Uterus (tissue), 4 donors: Measurements from ENCODE around the gene CACNA1D. TPM values are rescaled to one million over a fixed set of nuclear protein-coding genes. Genes with fewer than 3 reads are reported as not detected.

ENCODE experiments used
- DNase-seq, 2 donors: peaks; one replicate each; pipeline ENCODE4 v3.0.0-alpha.2; 2019 to 2020
- H3K27ac ChIP-seq, 2 donors: fragments of 200-600 bp; sonication (generic); 1 replicate in 1 of 2; 2 replicates in 1 of 2; pipeline ENCODE4 v1.5.1; 2016 to 2018
- H3K27me3 ChIP-seq, 2 donors: fragments of 200-600 bp; sonication (generic); one replicate each; pipeline ENCODE4 v1.5.1; 2018 to 2019; ENCODE audit warnings: control low read depth in 1 of 2
- H3K36me3 ChIP-seq, 2 donors: fragments of 200-600 bp; sonication (generic); one replicate each; pipeline ENCODE4 v1.5.1; 2019; ENCODE audit warnings: control low read depth in 1 of 2
- H3K4me1 ChIP-seq, 2 donors: fragments of 200-600 bp; sonication (generic); one replicate each; pipeline ENCODE4 v1.5.1; 2018 to 2019; ENCODE audit warnings: control low read depth in 1 of 2
- H3K4me3 ChIP-seq, 2 donors: fragments of 200-600 bp; sonication (generic); 1 replicate in 1 of 2; 2 replicates in 1 of 2; pipeline ENCODE4 v1.5.1; 2018 to 2019; ENCODE audit warnings: mild to moderate bottlenecking in 1 of 2
- H3K9me3 ChIP-seq, 2 donors: fragments of 200-600 bp; sonication (generic); one replicate each; pipeline ENCODE4 v1.5.1; 2019; ENCODE audit warnings: control low read depth in 1 of 2
- CTCF ChIP-seq, 4 experiments: fragments of 200-600 bp in 2 of 4; fragments of 450-650 bp in 2 of 4; sonication (generic) in 2 of 4; IDR thresholded peaks; one replicate each; pipeline ENCODE4 v1.5.1; 2016 to 2019; ENCODE audit warnings: antibody characterized with exemption in 4 of 4, mild to moderate bottlenecking in 2 of 4, moderate library complexity in 1 of 4
- POLR2A ChIP-seq, 2 donors: fragments of 450-650 bp; IDR thresholded peaks; one replicate each; pipeline ENCODE4 v1.6.1; 2016; ENCODE audit warnings: antibody characterized with exemption in 2 of 2, mild to moderate bottlenecking in 1 of 2, moderate library complexity in 1 of 2
- intact Hi-C: fragments of 100-400 bp; cut with DNase I; formaldehyde crosslinking; loops from one replicate; pipeline ENCODE4 v1.15.1; 2023; ENCODE audit warnings: low total_unique reads
- total RNA-seq, 4 donors: library from RNA; depleted of rRNA in 3 of 4; stranded (reverse); fragments of >200 nt in 3 of 4; gene quantifications; one replicate each; pipeline versions ENCODE4 v1.1.0 to v1.2.4, GENCODE V29; 2014 to 2023
- donor health status: DM: yes; HTN: yes; CAD: no.

The CACNA1D gene
- total RNA-seq, 4 donors from 2014 or later = 0.88 to 97.5 (median 63.4) TPM

GRCh38 chr3:53593611-53594010 lies 99.2 kb downstream of the CACNA1D start:
- Histone ChIP-seq H3K27me3 (no peaks in the 10 kb centered on the region), H3K4me3 (no peak overlapping the region), H3K27ac (no peak overlapping the region), H3K4me1 (no peaks in the 10 kb centered on the region), H3K9me3 (no peaks in the 10 kb centered on the region), H3K36me3 (no peaks in the 10 kb centered on the region)
- no peak for DNase-seq
- intact Hi-C loops = no loop called here
- TF ChIP-seq POLR2A (IDR thresholded peaks at IDR 0.05) (no peak), CTCF (IDR thresholded peaks at IDR 0.05) (no peak)

GRCh38 chr3:53594276-53594675 lies 99.9 kb downstream of the CACNA1D start:
- no peak overlapping the region for H3K4me3 ChIP-seq
- no peak for DNase-seq
- intact Hi-C loops = no loop called here
- TF ChIP-seq POLR2A (IDR thresholded peaks at IDR 0.05) (no peak), CTCF (IDR thresholded peaks at IDR 0.05) (no peak)
- H3K27me3 ChIP-seq = no peaks in the 10 kb centered on the region
- H3K9me3 ChIP-seq = no peaks in the 10 kb centered on the region
- no peak overlapping the region for H3K27ac ChIP-seq
- no peaks in the 10 kb centered on the region for H3K36me3 ChIP-seq
- H3K4me1 ChIP-seq = no peaks in the 10 kb centered on the region

GRCh38 chr3:53595660-53596059 lies 101.2 kb downstream of the CACNA1D start:
- Histone ChIP-seq H3K36me3 (no peaks in the 10 kb centered on the region), H3K9me3 (no peaks in the 10 kb centered on the region), H3K27ac (no peak overlapping the region), H3K4me3 (no peak overlapping the region), H3K27me3 (no peaks in the 10 kb centered on the region), H3K4me1 (no peaks in the 10 kb centered on the region)
- intact Hi-C loops = no loop called here
- no peak for DNase-seq
- TF ChIP-seq CTCF (IDR thresholded peaks at IDR 0.05) (no peak), POLR2A (IDR thresholded peaks at IDR 0.05) (no peak)

GRCh38 chr3:53597136-53597915 lies 102.9 kb downstream of the CACNA1D start:
- Histone ChIP-seq H3K27ac (no peak overlapping the region), H3K9me3 (no peaks in the 10 kb centered on the region), H3K36me3 (no peaks in the 10 kb centered on the region), H3K4me1 (no peaks in the 10 kb centered on the region), H3K27me3 (no peaks in the 10 kb centered on the region), H3K4me3 (no peak overlapping the region)
- TF ChIP-seq POLR2A (IDR thresholded peaks at IDR 0.05) = no peak
- no peak for TF ChIP-seq CTCF (IDR thresholded peaks at IDR 0.05)
- DNase-seq = no peak
- intact Hi-C loops = no loop called here

GRCh38 chr3:53599771-53600170 lies 105.4 kb downstream of the CACNA1D start:
- Histone ChIP-seq H3K27ac (no peak overlapping the region), H3K4me1 (no peaks in the 10 kb centered on the region), H3K4me3 (no peak overlapping the region), H3K36me3 (no peaks in the 10 kb centered on the region), H3K9me3 (no peaks in the 10 kb centered on the region), H3K27me3 (no peaks in the 10 kb centered on the region)
- intact Hi-C loops = no loop called here
- DNase-seq = no peak
- TF ChIP-seq CTCF (IDR thresholded peaks at IDR 0.05) (no peak), POLR2A (IDR thresholded peaks at IDR 0.05) (no peak)
